HG02981 (cell line): ENCODE results near the gene TJP2.

Source experiments
- ATAC-seq: cut with Tn5 transposase; IDR thresholded peaks from one replicate; pipeline ENCODE4 v1.9.1; 2021; ENCODE audit warnings: mild to moderate bottlenecking, moderate library complexity; ENCODE audit not compliant: unreplicated experiment

The TJP2 gene

DNA sequence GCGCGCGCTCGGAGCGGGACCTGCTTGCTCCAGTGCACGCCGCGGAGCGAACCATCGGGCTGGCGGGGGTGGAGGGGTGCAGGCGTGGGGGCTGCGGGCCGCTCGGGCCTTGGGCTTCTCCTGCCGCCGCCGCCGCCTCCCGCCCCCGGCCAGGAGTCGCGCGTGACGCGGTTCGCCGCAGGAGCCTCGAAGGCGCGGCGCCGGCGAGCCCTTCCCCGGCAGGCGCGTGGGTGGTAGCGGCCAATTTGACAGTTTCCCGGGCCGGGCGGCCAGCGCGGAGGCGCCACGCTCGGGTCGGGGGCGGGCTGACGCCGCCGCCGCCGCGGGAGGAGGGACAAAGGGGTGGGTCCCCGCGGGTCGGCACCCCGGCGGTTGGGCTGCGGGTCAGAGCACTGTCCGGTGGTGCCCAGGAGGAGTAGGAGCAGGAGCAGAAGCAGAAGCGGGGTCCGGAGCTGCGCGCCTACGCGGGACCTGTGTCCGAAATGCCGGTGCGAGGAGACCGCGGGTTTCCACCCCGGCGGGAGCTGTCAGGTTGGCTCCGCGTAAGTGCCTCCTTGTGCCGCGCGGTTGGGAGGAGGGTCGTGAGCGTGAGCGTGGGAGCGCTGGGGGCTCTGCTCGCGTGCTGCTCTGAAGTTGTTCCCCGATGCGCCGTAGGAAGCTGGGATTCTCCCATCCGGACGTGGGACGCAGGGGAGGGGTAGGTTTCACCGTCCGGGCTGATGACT is at the start of gene TJP2:
TSS of gene TJP2 (plus strand) at position 387 of the 725 bp plus-strand sequence. CDS start at position 483, 96 bp downstream.
- peak; percentile 41 for ATAC-seq

DNA sequence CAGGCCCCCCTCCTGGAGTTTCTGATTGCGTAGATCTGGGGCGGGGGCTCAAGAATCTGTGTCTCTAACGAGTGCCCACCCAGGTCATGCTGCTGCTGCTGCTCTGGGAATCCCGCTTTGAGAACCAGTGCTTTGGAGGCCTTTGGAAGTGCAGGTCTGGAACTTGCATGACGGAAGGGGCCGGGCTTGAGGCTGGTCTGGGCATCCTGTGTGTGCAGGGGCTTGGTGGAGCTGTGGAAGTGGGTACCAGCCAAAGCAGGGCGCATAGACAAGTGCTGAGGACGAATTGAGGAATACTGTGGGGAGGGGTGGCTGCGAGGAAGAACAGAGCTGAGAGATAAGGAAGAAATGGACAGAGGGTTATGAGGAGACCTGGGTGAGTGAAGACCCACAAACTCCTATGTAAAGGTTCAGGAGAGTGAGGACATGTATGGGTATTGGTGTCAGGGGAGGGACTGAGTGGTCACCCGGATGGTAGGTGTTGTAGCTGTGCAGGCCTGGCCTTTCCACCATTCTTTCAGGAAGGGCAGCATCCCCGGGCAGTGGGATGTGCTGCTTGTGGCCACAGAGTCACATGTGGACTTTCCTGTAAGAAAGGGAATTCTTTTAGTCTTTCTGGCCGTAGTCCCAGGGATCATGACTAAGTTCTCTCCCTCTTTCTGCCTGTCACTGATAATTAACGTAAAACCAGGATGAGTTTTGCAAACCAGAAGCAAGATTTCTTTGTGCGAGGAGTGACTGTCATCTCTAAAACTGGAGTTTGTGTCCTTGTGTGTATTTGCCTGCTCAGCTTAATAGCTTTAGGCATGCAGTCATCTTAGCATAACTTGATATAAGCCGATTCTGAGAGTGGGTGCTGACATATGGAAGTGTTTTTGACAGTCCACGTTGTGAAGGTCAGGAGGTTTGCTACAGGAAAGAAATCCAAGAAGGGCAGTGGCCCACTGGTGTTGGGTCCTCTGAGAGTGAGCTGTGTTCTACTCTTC is 43.3 kb upstream of the TJP2 start:
- ATAC-seq, result no peak

DNA sequence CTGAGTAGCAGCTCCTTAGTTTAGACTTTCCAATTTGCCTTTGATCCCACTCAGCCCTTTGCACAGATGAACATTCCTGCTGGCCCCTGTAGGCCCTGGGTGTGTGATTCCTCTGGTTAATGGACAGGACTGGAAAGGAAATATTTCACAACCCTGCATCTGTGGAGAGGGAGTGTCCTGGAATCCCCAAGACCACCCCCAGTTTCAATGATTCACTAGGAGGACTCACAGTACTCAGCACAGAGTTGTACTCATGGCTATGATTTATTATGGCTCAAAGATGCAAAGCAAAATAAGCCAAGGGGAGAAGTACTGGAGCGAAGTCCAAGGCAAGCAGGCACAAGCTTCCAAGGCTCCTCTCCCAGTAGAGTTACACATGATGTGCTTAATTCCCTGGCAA is 42.4 kb upstream of the TJP2 start:
- ATAC-seq, result no peak

DNA sequence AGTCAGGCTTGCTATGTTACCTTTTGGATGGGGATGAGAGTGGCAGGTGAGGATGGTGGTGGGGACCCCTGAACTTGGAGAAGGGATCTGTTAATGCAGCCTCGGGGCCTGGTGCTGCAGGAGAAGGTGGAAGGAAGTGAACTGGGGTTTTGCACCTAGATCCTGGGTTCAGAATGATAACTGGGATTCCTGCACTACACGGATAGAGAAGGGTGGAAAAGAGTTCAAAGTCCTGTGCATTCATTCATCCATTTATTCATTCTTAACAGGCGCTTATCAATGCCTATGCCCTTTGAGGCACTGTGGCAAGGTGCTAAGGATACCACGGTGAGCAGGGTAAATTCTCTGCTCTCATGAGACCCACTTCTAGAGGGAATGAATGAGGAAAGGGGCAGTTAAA is 41.7 kb upstream of the TJP2 start:
- ATAC-seq, result no peak

DNA sequence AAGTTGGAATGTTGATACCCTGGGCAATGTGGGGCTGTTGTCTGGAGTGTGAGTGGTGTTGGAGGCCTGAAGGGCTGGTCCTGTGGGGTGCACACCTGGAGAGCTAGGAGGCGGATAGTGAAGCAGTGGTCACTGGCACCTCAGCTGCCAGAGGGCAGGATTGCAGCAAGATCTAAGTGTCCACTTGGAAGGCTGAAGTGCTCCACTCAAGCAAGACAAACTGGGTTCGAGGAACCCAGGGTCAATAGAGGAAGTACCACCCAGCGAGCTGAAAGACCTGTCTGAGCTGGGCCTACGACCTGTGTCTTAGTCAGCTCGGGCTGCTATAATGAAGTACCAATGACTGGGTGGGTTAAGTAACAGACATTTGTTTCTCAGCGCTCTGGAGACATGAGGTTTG is 39.7 kb upstream of the TJP2 start:
- no peak for ATAC-seq

DNA sequence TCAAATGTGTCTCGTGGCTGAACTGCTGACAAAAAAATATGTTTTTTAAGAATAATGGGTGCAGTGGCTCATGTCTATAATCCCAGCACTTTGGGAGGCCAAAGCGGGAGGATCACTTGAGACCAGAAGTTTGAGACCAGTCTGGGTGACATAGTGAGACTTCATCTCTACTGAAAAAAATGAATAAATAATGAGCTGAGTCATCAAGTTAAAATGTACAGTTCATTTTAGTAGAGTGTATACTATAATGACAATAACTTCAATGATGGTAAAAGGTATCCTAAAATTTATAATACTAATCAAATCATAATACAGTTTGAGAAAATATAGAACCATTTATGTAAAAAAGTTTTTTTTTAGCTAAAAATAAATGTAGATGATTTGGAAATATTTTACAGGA is 37.9 kb upstream of the TJP2 start:
- no peak for ATAC-seq

DNA sequence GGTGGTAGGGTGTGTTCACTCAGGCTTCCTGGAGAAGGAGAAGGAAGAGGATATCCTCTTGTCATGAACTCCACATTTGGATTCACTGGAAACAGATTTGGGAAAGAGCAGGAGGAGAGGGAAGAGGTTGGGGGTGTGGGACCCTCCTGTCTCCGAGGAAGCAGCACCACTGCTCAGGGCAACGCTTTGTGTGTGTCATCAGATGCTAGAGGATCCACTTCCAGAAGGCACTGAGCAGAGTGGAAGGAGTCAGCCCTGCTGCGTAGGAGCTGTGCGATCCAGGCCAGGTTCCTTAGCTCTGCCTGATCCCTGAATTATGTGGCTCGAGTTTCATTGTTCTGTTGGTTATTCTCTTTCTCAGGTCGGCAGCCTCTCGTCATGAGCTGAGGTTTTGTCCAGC is 37.3 kb upstream of the TJP2 start:
- no peak for ATAC-seq

DNA sequence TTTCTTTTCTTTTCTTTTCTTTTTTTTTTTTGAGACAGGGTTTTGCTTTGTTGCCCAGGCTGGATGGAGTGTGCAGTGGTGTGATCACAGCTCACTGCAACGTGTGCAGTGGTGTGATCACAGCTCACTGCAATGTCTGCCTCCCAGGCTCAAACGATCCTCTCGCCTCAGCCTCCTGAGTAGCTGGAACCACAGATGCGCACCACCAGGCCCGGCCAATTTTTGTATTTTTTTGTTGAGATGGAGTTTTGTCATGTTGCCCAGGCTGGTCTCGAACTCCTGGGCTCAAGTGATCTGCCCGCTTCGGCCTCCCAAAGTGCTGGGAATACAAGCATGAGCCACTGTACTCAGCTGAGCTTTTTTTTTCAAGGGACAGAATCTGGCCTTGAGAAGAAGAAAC is 36.8 kb upstream of the TJP2 start:
- ATAC-seq, result no peak

DNA sequence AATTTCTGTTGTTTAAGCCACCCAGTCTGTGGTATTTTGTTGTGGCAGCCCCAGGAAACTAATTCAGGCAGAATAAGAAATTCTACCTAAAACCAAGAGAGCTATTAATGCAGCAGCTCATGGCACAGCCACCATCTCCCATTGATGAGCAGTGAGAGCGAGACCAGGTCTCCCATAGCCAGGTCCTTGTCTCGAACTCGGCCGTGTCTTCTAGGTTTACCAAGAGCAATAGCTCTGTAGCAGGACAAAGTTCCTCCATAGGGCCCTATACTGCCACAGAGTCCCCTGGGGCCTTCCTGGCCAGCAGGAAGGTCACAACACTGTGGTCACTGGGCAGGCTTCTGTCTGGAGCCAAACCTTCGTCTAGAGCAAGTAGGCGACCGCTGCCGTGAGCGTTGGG is 34.5 kb upstream of the TJP2 start:
- ATAC-seq, result no peak

DNA sequence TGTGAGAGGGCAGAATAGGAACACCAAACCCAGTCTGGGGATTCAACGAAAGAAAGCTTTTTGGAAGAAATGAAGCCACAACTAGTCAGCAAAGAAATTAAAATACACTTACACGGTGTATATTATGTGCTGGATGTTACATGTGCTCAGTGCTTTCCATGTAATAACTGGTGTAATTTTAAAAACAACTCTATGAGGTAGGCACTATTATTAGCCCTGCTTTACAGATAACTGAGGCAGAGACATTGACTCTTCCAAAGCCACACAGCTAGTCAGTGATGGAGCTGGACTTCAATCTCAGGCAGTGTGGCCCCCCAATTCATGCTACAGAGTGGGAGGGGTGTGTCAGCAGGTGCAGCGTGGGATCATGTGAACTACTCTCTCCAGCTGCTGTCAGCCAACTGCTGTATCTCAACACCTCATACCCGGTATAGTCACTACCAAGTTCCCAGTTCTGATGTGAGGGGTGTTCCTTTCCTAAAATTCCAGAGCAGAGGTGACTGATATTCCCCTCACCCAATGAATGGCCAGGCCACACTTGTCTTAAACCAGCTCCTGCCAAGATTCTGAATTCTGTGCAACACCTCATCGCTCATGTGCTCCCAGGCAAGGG is 33.8 kb upstream of the TJP2 start:
- no peak for ATAC-seq

DNA sequence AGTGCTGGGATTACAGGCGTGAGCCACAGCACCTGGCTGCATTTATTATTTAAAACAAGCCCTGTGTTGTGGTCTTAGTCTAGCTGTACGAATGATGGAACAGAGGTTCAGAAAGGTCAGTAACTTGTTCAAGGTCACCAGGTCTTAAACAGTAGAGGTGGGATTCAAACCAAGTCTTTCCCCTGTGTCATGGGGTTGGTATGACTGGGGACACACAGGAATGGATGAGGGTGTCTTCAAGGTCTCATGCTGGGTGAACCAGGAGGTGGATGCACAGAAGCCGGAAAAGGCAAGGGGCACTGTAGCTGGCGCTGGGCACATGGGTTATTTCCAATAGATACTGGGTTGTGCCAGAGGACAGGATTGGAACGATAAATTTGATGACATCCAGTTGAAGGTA is 32.2 kb upstream of the TJP2 start:
- no peak for ATAC-seq

DNA sequence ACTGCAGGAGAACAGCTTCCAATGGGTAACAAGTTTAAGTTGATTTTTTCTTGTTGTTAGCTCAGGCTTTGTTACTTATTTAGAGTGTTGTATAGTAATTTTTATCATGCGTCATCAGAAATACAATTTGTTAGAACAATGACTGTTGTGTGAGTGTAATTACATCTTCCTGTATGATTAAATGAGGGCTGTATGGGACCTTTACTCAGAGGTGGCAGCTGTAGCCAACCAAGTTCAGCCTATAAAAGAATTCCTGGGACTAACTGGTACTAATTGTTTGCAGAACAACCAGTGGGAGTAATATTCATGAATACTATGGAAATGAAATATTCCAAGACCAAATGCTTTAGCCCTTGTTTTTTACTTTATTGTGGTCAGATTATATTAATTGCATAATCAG is 30.8 kb upstream of the TJP2 start:
- no peak for ATAC-seq

DNA sequence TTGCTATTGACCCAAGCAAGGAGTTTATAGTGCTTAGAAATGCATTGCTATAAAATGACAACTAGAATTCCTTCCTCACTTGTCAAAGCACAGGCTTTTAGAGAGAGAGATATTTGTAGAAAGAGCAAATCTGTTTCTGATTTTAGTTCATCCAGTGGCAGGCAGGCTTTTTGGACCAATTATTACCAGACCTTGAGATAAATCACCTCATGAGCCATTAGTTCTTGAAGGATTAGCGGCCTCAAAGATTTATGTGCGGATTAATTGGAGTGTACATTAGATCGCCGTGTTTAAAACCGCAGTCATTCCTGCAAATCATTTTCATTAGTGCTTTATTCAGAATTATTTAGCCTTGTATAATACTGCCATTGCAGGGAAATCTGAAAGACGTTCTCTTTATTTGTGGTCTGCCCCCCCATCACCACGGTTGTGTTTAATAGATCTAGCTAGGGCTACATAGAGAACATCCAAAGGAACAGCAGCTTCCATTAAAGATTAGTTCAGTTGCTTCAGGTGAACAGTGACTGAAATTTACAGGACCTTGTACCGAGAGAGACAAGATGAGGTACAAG is 28.8 kb upstream of the TJP2 start:
- ATAC-seq, result no peak

DNA sequence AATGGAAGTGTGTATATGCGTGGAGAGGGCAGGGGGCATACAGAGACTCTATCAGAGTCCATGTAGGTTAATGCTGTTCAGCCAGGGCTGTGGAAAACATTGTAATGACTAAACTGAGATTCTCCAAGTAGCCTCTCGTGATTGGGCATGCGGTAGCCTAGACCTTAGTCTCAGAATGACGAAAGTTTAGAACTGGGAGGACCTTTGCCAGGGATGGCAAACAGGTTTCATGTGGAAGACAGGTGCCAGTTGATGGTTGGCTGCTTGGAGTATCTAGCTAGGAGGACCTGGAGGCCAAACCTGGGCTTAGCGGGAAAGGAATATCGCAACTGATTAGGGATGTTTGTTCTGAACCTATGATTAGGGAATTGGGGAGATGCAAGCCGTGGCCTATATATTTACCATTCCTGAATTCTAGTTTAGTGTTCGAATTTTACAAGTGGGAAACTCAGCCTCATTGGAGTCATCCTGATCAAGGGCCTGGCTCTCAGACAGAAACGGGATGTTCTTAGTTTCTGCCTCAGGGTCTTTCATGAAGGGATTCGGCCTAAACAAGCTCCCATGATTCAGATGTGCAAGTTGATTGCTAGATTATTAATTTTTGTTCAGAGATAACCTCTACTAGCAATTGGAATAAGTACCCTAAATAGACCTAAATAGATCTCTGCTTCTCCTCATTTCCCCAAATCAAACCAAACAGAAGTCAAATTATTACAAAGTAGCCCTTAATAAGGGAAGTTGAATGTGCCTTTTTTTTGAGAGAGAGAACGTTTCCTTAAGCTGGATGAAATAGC is 26.8 kb upstream of the TJP2 start:
- ATAC-seq, result no peak

DNA sequence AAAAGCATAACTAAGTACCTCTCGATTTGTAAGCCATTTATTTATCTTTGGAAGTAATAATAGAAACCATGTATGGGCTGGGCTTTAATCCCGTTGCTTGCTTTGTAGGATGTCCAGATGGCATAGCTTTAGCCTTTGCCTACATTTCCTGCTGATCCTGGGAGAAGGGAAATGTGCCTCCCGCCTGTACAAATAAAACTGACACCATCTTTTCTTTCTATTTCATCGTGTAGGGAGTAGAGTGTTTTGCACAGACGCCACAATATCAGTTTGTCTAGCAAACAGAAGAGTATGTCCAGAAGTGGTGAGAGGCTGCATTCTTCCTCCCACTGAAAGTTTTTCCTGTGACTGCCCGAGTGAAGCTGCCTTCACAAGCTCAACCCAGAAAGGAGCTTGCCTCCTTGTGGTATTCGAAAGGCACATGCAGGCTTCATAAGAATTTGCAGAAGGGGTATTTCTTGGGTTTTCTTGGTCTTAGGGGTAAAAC is 24.7 kb upstream of the TJP2 start:
- no peak for ATAC-seq

DNA sequence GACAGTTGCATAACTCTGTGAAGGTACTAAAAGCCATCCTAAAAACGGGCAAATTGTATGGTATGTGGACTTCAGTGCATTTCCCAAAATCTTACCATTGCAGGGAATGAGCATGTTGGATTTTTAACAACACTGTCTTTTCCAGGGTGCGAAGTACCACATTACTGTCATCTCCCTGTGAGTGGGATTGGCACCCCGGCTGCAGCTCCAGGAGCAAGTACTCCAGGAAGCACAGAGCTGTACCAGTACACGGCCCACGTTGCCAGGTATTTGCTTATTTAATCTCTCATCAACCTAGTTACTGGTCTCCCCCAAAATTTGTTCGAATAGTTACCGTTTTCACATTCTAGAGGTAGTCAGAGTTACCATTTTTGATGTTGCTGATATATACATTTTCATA is 22.6 kb upstream of the TJP2 start:
- no peak for ATAC-seq

DNA sequence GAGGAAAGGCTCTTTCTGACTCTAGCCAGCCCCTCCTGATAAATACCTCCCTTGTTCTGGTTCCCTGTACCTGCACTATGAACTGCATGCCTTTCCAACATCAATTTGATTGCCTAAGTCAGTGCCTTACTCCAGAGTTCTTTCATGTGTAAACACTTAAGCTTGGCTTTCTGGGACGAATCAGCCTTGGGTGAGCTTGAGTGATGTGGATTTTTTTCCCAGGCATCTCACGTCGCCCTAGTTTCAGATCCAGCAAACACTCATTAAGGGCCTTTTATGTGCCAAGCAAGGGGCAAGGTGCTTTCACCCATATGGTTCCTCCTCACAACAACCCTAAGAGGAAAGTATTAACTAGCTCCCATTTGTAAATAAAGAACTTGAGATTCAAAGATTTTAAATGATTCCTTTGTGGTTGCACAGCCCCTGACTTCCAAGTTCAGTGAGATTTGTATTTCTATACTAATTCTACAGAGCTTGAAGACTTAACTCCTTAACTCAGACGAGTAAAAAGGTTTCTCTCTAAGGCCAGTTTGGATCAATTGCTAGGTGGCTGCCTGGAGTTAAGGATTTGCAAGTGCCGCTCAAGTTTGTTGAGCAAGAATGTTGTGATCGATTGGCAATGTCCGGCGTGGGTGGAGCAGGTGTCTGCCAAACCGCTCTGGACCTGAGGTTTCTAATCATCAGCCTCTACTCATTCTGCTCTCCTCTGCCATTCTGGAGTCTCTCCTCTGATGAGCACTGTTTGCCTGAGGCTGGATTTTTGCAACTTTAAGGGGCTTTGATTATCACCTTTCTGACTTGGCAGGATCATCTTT is 20.2 kb upstream of the TJP2 start:
- ATAC-seq, result no peak

DNA sequence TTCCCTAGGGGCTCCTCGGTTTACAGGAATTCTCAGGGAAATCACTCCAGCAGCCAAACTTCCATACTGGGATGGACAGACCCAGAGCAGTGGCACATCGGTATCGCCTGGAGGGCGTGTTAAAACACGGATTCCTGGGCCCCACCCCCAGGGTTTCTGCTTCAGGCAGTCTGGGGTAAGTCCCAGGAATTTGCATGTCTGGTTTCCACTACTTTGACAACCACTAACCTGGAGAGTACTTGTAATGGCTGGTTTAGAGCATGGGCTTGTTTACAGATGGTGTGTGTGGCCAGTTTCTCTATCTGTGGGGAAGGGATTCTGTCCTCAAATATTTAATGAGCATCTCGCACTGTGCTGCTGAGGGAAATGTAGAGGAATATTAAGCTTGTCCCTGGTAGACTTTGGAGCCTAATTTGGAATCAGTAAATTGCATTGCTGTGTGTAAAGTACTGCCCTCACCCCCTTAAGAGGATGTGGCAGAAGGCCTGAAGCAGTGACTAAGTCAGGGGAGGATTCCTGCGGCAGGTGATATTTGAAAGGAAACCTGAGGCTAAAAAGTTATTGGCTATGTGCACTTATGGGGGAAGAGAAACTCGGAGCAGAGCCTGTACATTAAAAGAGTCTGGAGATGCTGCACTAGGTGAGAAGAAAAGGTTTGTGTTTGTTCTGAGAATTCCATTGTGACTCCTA is 18.6 kb upstream of the TJP2 start:
- peak; percentile 98 for ATAC-seq
